MV-4-11 (cell line): ENCODE results near the gene SCGB1C1.
A peak's percentile ranks its signal among the peaks of the same experiment; 100 is the strongest.

ENCODE experiments used
- DNase-seq: peaks from one replicate; lab custom pipeline; 2025; lab: John Stamatoyannopoulos, UW

The SCGB1C1 gene

GRCh38 chr11:205221-206001, 12.5 kb downstream of the SCGB1C1 start:
- no peak for DNase-seq

DNA sequence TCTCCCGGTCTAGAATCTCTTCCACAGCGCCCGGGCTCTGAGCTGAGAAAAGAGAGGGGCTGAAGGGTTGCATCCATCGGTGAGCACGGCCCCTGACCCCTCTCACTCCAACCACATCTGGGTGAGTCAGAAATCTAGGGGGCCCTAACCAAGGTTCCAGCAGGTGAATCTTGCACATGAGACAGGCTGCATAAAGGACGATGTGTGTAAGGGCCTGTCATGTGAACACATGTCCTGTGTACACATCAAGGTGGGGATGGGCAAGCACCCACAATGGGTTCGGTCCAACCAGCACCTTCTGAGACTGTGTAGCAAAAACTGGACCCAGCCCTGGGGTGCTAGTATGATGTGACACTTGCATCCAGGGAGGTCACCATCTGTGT, 13.1 kb downstream of the SCGB1C1 start:
- DNase-seq = no peak

DNA sequence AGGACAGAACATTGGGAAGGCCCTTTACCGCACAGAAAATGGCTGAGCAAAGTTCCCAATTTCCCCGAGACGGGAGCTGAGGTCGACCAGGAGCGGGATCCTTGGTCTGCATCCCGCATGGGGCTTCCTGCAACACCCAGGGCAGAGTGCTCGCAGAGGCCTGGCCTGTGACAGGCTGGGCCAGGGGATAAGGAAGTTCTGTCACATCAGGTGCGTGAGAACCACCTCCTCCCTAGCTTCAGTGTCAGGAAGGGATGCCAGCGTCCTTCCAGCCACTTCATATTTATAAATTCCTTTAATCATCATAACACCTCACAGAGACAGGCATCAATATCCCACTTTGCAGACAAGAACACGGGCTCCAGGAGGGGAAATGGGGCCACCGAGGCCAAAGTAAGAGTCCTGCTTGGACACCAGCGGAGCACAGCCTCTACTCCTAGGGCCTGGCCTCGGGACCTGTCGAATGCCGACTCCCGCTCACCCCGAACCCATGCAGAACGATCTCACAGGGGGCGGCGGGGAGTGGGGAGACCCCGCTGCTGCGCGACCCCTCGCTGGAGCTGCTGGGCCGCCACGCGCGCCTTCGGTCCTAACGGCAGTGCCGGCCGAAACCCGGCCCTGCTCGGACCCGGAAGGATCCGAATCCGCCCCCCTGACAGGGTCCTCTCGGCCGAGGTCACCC, 13.8 kb downstream of the SCGB1C1 start:
- DNase-seq = peak; percentile 27

DNA sequence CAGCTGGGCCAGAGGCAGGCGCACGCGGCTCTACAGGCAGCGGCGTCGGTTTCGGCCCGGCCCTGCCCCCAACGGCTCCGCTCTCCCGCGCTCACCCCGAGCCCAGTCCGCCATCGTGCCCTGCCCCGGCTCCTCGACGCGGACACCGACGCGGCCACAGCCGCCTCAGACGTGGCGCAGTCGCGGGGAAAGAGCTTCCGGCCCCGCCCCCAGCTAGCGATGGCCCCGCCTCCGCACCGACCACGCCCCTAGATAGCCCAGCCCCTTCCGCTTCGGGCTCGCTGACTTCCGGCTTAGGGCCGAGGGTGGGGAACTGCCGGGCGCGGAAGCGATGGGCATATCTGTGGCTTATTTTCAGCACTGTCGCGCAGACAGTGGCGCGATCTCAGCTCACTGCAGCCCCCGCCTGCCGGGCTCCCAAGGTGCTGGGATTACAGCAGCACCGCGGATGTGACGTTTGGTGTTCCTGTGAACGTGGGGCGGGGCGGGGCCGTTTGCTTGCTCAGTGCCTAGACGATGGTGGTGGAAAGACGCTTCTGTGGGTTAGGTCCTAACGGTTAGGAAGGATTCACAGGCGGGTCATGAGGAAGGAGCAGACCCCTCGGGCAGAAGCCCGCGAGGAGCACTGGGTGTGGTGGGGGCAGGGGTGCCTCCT, 14.5 kb downstream of the SCGB1C1 start, which contains the start of the genes BET1L and RIC8A:
TSS of gene BET1L (minus strand) at position 192 of the 655 bp plus-strand sequence. CDS start at position 114, 78 bp downstream.
TSS of gene RIC8A (plus strand) at position 501 of the 655 bp plus-strand sequence. CDS start 1,147 bp downstream, outside the sequence.
- peak; percentile 99 for DNase-seq

GRCh38 chr11:207863-208180, 14.9 kb downstream of the SCGB1C1 start:
- DNase-seq = peak; percentile 45

DNA sequence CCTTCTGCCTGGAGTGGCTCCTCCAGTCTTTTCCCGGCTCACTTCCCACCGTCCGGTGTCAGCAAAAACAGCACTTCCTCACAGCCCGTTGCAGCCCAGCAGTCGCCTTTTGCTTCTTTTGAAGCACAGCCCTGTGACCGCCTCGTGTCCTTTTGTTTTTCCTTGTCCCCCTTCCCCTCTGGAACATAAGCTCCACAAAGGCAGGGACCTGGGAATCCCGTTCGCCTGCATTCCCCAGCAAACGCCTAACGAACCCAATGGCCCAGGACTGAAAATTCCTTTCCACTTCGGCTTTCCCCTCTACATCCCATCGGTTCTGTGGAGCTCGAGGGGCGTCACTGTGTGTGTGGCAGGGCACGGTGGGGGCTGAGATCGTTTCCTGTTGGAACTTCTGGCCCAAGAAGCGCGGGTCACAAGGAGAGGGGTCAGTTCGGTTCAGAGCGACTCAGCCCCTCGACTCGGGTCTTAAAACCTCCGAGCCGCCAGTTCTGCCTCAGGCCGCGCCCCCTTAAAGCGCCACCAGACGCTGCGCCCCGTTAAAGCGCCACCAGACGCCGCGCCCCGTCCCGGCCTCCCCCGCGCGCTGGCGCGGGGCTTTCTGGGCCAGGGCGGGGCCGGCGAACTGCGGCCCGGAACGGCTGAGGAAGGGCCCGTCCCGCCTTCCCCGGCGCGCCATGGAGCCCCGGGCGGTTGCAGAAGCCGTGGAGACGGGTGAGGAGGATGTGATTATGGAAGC, 15.5 kb downstream of the SCGB1C1 start:
- DNase-seq = peak; percentile 66

- DNase-seq = no peak
These were observed 16.0 kb downstream of the SCGB1C1 start for GRCh38 chr11:208917-209260.

DNA sequence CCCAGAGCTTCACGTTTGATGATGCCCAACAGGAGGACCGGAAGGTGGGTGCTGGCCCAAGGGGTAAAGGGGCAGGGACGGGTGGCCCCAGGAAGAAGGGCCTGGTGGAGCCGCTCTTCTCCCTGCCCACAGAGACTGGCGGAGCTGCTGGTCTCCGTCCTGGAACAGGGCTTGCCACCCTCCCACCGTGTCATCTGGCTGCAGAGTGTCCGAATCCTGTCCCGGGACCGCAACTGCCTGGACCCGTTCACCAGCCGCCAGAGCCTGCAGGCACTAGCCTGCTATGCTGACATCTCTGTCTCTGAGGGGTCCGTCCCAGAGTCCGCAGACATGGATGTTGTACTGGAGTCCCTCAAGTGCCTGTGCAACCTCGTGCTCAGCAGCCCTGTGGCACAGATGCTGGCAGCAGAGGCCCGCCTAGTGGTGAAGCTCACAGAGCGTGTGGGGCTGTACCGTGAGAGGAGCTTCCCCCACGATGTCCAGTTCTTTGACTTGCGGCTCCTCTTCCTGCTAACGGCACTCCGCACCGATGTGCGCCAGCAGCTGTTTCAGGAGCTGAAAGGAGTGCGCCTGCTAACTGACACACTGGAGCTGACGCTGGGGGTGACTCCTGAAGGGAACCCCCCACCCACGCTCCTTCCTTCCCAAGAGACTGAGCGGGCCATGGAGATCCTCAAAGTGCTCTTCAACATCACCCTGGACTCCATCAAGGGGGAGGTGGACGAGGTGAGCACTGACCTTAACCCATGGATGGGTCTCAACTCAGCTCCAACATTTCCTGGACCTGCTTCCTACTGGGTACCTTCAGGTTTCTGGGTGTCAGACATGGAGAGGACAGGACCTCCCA, 16.6 kb downstream of the SCGB1C1 start:
- DNase-seq = peak; percentile 40

DNA sequence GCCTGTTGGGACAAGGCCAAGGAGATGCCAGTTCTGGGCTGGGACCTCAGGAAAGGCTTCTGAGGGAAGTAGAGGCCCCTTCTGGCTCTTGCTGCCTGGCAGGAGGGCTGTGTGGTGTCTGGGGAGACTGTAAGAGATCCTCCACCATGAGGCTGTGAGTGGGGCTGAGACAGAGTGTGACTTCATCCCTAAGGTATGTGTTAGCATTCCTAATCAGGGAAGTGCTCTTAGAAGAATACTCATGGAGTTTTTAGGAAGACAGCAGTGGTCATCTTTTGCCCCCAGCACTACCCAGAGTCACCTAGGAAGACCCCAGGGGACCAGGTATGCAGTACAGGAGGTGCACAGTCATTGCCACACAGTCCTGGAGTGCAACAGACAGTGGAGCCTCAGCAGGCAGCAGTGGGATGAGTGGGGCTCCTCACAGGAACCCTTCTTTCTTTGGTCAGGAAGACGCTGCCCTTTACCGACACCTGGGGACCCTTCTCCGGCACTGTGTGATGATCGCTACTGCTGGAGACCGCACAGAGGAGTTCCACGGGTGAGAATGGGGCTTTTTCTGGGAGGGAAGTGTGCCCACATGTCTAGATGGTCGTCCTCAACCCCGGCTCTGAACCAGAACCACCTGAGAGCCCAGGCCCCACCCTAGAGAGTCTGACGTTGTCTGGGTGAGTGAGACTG, 17.4 kb downstream of the SCGB1C1 start:
- DNase-seq = no peak

GRCh38 chr11:210803-211180, 17.9 kb downstream of the SCGB1C1 start:
- no peak for DNase-seq

GRCh38 chr11:211295-211694, 18.4 kb downstream of the SCGB1C1 start:
- no peak for DNase-seq

DNA sequence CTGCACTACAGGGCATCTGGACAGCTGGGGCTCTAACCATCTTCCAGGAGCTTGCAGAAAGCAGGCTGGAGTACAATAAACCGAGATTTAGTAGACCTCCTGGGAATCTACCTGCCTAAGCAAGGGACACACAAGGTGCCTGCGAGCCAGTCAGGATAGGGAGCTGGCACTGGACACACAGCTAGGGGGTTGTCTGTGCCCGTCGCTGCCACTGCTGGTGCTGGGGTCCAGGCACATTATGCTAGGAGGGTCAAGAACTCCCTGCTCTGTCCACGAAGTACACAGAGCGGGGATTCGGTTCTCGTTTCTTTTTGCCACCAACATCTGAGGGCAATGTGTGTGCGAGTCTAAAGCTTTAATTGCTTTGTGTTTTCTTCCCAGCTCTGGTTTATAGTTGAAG, 18.9 kb downstream of the SCGB1C1 start:
- DNase-seq = no peak

- no peak for DNase-seq
These were observed 19.5 kb downstream of the SCGB1C1 start for GRCh38 chr11:212150-213100.

GRCh38 chr11:213111-213510, 20.2 kb downstream of the SCGB1C1 start:
- DNase-seq = no peak

DNA sequence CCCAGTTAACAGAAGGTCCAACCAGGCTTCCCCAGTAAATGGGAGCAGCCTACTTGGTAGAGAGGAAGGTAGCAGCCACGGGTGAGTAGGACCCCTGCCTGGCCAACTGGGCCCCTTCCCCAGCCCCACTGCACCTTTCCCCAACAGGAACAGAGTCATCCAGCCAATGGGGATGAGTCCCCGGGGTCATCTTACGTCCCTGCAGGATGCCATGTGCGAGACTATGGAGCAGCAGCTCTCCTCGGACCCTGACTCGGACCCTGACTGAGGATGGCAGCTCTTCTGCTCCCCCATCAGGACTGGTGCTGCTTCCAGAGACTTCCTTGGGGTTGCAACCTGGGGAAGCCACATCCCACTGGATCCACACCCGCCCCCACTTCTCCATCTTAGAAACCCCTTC, 21.2 kb downstream of the SCGB1C1 start:
- no peak for DNase-seq

GRCh38 chr11:215581-216037, 22.7 kb downstream of the SCGB1C1 start:
- DNase-seq = peak; percentile 21

GRCh38 chr11:216081-216974, 23.4 kb downstream of the SCGB1C1 start:
- no peak for DNase-seq

DNA sequence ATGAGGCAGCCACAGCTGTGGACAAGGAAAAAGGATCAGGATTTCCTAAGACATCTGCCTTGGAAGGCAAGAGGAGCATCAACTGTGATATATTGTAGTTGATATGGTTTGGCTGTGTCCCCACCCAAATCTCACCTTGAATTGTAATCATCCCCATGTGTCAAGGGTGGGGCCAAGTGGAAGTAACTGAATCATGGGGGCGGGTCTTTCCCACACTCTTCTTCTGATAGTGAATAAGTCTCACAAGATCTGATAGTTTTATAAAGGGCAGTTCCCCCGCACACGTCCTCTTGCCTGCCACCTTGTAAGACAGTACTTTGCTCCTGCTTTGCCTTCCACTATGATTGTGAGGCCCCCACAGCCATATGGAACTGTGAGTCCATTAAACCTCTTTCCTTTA, 24.8 kb downstream of the SCGB1C1 start:
- DNase-seq = no peak
